Endothelial cell of umbilical vein (primary cell): ENCODE measurements around the gene TJP1.

Experiments used
- JUN ChIP-seq: IDR thresholded peaks from 2 replicates; pipeline ENCODE4 v1.6.1; 2011; ENCODE audit warnings: borderline replicate concordance, low read depth; ENCODE audit not compliant: insufficient read length, insufficient read depth
- TF ChIP-seq, protein P1 (sequence below), 2 donors: IDR thresholded peaks; 1 replicate in 1 of 2; 2 replicates in 1 of 2; pipeline ENCODE4 v1.5.1; 2011; ENCODE audit warnings: low read length in 2 of 2, mild to moderate bottlenecking in 2 of 2, moderate library complexity in 2 of 2, control low read depth in 1 of 2, inconsistent platforms in 1 of 2, low read depth in 1 of 2; ENCODE audit not compliant: insufficient read depth in 1 of 2; ENCODE audit errors: extremely low read depth in 1 of 2

DNA sequence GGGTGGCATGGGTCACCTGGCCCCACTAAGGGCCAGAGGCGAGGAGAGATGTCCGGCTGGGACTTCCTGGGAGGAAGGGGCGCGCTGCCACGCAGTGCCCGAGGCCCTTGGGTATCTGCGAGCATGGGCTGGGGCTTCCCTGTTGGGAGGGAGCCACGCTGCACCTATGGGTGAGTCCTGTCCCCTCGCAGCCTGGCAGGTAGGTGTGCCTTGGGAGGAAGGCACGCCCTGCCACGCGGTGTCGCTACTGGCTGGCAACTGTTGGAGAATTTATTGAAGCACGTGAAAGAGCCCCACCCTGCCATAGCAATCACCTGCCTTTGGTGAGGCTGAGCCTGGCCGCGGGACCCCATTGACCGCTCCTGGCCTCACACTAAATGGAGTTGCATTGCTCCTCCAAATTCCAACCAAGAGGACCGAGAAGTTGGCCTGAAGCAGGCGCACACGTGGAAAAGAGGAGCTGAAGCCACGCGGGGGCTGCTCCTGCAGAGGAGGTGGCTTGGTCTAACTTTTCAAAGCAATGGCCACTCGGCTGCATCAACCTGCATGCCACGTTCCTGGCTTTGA, 134.2 kb downstream of the TJP1 start:
- TF ChIP-seq, protein P1, sequence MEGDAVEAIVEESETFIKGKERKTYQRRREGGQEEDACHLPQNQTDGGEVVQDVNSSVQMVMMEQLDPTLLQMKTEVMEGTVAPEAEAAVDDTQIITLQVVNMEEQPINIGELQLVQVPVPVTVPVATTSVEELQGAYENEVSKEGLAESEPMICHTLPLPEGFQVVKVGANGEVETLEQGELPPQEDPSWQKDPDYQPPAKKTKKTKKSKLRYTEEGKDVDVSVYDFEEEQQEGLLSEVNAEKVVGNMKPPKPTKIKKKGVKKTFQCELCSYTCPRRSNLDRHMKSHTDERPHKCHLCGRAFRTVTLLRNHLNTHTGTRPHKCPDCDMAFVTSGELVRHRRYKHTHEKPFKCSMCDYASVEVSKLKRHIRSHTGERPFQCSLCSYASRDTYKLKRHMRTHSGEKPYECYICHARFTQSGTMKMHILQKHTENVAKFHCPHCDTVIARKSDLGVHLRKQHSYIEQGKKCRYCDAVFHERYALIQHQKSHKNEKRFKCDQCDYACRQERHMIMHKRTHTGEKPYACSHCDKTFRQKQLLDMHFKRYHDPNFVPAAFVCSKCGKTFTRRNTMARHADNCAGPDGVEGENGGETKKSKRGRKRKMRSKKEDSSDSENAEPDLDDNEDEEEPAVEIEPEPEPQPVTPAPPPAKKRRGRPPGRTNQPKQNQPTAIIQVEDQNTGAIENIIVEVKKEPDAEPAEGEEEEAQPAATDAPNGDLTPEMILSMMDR (IDR thresholded peaks at IDR 0.05; ENCODE audit: extremely low read depth in 1 of 2, insufficient read depth in 1 of 2, low read depth in 1 of 2, low read length in 2 of 2), result no peak
- no peak for TF ChIP-seq JUN
